ENCODE measurements around the gene MPC2. TPM values are rescaled to one million over a fixed set of nuclear protein-coding genes. Genes with fewer than 3 reads are reported as not detected.

Gene MPC2
- total RNA-seq, 1 donor from 2014 or later = 49.4 TPM

Other genes starting within 250 kb of the MPC2 start
- 99.8 TPM for gene MPZL1, start 215.1 kb downstream of the MPC2 start, total RNA-seq
- 0.21 TPM for gene ADCY10, start 22.9 kb downstream of the MPC2 start, total RNA-seq
- 150 TPM for gene DCAF6, start 389 bp downstream of the MPC2 start, total RNA-seq
- gene GPR161, start 199.9 kb upstream of the MPC2 start, total RNA-seq = 10.1 TPM
- 38.7 TPM for gene TIPRL, start 241.9 kb upstream of the MPC2 start, total RNA-seq